Left lobe of liver (tissue), 2 donors: ENCODE measurements around the gene TLNRD1. TPM values are rescaled to one million over a fixed set of nuclear protein-coding genes. Genes with fewer than 3 reads are reported as not detected.

ENCODE experiments used
- ATAC-seq: fragments of 200-7000 bp; cut with Tn5 transposase; one replicate; pipeline ENCODE4 v1.9.1; 2020; ENCODE audit warnings: mild to moderate bottlenecking, moderate library complexity
- DNase-seq: peaks from one replicate; pipeline ENCODE4 v3.0.0-alpha.2; 2020; ENCODE audit warnings: low spot score
- total RNA-seq: library from RNA; stranded (reverse); gene quantifications from one replicate; pipeline ENCODE4 v1.2.1, GENCODE V29; 2021
- donor health status: DM: no; HTN: no; CAD: no; lungs with moderate emphysema.
- donor health status: DM: no; HTN: yes; CAD: no.

TLNRD1 gene
- total RNA-seq, 1 donor from 2014 or later, result 4.2 TPM

DNA sequence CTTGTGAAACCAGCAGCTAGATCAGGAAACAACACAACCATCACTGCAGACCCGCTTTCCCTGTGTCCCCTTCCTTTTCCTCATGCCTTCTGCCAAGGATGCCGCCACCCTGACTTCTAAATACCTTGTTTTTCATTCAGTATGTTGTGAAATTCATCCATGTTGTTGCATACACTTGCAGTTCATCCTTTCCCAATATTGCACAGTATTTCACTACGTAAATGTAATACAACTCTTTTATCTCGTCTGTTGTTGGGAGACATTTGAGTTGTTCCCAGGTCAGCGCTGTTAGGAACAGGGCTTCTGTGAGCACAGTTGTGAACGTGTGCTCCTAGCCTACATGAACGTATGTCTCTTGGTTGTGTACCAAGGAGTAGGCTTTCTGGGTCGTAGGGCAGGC is 24.2 kb downstream of the TLNRD1 start:
- peak; percentile 41 for ATAC-seq
- no peak for DNase-seq

GRCh38 chr15:81025721-81026370 is 25.1 kb downstream of the TLNRD1 start:
- ATAC-seq (no peak), DNase-seq (no peak)

DNA sequence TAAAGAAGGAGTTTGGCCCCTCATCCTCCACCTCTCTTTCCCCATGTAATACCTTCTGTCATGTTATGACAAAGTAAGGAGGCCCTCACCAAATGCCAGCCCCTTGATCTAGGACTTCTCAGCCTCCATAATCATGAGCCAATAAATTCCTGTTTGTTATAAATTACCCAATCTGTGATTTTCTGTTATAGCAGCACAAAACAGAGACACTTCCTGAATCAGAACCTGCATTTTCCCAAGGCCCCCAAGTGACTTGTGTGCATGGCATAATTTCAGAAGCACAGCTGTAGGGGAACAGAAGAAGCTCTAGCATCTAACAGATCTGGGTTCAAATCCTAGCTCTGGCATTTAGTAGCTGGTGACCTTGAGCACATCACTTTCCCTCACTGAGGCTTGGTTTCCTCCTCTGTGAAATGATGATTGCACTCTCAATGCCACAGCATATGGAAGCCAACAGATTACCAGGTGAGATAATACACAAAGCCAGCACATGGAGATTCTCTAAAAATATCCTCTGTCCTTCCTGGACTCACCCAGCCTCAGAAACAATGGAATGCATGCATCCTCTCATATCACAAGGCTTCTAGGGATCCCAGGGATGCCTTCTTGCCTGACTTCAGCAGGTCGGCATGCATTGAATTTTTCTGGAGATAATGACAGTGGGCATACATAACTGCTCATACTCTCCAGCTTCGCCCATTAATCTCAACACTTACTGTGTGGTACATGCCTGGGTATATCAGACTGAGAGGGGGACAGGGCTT is 26.3 kb downstream of the TLNRD1 start:
- DNase-seq (no peak), ATAC-seq (no peak)

GRCh38 chr15:81029414-81030300 is 28.9 kb downstream of the TLNRD1 start:
- ATAC-seq (no peak), DNase-seq (no peak)

- no peak for DNase-seq
- ATAC-seq, result no peak
These were observed 29.6 kb downstream of the TLNRD1 start for GRCh38 chr15:81030301-81030750.

DNA sequence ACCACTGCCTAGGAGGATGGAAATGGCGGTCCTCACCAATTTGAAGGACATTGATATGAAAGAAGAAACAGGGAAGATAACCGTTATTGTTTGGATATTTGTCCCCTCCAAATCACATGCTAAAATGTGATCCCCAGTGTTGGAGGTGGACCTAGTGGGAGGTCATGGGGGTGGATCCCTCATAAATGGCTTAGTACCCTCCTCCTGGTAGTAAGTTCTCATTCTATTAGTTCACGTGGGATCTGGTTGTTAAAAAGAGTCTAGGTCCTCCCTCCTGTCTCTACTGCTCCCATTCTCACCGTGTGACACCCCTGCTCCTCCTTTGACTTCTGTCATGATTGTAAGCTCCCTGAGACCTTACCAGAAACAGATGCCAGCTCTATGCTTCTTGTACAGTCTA is 30.5 kb downstream of the TLNRD1 start:
- ATAC-seq (no peak), DNase-seq (no peak)

- DNase-seq (no peak), ATAC-seq (peak; percentile 53)
These were observed 31.6 kb downstream of the TLNRD1 start for GRCh38 chr15:81032355-81032754.

- ATAC-seq (peak; percentile 90), DNase-seq (no peak)
These were observed 32.1 kb downstream of the TLNRD1 start for GRCh38 chr15:81032818-81033217.

DNA sequence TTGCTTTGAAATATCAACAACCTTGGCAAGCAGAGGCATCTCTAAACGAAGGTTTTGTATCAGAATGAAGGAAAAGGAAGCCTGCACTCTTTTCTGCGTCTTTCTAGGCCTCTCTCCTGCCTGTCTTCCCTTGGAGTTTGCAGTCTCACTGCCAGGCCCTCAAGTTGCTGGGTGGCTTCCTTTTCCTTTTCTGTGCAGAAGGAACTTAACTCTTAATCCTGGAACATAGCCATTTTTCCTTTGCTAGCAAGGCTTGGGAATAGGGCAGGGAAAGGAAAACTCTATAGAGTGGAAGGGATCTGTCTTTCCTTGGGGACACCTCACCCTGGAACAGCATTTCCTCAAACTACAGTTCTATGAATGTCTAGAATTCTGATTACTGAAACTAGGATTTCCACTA is 32.8 kb downstream of the TLNRD1 start:
- no peak for ATAC-seq
- no peak for DNase-seq

- ATAC-seq, result peak; percentile 54
- DNase-seq, result peak; percentile 51
These were observed 37.4 kb downstream of the TLNRD1 start for GRCh38 chr15:81037952-81038743.

DNA sequence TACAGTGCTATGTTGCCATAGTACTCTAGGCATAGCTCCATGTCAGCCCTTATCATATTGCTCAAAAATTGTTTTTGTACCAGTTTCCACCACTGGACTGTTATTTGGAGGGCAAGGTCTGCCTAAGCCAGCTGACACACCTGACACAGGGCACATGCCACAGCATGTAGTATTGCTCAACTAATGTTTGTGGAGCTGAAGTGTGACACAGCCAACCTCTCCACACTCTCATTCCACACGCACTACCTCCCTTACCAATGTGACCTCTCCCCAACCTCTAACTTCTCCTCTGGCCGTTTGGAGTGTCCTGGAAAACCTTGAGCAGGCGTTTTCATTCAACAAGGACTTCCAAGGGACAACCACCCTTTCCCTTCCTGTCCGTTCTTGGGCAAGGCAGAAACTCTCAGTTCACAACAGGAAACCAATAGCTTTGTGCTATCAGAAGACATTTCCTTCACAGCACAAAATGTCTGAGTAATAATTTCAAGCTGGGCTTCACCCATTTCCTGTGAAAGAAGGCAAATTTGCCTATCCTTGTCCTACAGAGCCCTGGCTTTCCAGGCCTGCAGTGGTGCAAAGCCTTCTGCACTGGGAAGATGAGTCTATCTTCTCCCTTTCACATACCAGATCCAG is 38.4 kb downstream of the TLNRD1 start:
- ATAC-seq (peak; percentile 90), DNase-seq (peak; percentile 89)

GRCh38 chr15:81040757-81041156 is 40.0 kb downstream of the TLNRD1 start:
- ATAC-seq (no peak), DNase-seq (no peak)

GRCh38 chr15:81043281-81043934 is 42.7 kb downstream of the TLNRD1 start:
- DNase-seq, result no peak
- no peak for ATAC-seq

DNA sequence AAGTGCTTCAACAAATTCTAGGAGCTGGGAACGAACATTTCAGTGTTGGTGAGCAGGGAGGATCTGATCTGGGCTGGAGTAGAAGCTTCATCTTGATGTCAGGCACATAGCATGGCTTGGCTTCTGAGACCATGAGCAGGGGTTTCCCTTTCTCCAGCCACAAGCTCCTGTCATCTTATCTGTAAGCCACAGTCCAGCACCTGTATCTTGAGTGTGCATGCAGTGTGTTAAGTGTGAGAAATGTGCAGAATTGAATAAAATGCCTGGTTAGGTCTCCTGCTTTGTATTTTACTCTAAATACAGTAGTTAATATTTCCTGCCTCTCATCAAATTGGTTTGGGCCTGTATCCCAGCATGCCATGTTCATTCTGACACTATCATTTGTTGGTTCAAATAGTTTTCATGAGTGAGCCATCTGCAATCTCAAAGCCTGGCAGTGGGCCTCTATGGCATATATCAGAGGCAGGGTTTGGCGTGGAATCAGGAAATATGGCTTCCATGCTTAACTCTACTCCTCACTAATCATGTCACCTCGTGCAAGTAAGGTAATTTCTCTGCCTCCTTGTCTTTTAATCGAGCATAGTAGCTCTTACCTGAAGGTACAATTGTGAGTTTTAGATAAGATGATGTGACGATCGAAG is 43.3 kb downstream of the TLNRD1 start:
- DNase-seq (no peak), ATAC-seq (no peak)

- DNase-seq (no peak), ATAC-seq (no peak)
These were observed 45.6 kb downstream of the TLNRD1 start for GRCh38 chr15:81046290-81046689.

- ATAC-seq, result peak; percentile 67
- no peak for DNase-seq
These were observed 47.2 kb downstream of the TLNRD1 start for GRCh38 chr15:81047928-81048327.

- DNase-seq (no peak), ATAC-seq (no peak)
These were observed 49.1 kb downstream of the TLNRD1 start for GRCh38 chr15:81049835-81050234.

DNA sequence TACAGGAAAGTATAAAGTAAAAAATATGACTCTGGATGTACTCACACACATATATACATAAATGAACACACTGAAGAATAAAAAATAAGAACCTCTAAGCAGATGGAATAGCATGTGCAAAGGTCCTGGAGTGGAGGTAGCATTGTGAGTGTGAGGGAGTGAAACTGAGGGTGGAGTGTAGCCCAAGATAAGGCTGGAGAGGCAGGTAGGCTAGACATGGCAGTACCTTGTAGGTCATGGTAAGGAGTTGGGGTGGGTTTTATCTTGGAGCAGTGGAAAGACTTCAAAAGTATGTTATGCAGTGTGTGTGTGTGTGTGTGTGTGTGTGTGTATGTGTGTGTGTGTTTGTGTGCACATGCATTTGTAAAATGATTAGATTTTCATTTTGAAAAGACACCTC is 49.5 kb downstream of the TLNRD1 start:
- ATAC-seq, result no peak
- no peak for DNase-seq

GRCh38 chr15:81050805-81051204 is 50.1 kb downstream of the TLNRD1 start:
- no peak for ATAC-seq
- no peak for DNase-seq
